GM19023 (cell line): ENCODE data around the gene PCSK2.
"Not testable (repeated sequence)": the region's sequence is repeated elsewhere in the genome, so short reads cannot be mapped to it uniquely, and the experiment has no call there.

ENCODE experiments used
- ATAC-seq: cut with Tn5 transposase; IDR thresholded peaks from one replicate; pipeline ENCODE4 v1.9.1; 2021; ENCODE audit warnings: mild to moderate bottlenecking, moderate library complexity; ENCODE audit not compliant: unreplicated experiment

Gene PCSK2, protein sequence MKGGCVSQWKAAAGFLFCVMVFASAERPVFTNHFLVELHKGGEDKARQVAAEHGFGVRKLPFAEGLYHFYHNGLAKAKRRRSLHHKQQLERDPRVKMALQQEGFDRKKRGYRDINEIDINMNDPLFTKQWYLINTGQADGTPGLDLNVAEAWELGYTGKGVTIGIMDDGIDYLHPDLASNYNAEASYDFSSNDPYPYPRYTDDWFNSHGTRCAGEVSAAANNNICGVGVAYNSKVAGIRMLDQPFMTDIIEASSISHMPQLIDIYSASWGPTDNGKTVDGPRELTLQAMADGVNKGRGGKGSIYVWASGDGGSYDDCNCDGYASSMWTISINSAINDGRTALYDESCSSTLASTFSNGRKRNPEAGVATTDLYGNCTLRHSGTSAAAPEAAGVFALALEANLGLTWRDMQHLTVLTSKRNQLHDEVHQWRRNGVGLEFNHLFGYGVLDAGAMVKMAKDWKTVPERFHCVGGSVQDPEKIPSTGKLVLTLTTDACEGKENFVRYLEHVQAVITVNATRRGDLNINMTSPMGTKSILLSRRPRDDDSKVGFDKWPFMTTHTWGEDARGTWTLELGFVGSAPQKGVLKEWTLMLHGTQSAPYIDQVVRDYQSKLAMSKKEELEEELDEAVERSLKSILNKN

DNA sequence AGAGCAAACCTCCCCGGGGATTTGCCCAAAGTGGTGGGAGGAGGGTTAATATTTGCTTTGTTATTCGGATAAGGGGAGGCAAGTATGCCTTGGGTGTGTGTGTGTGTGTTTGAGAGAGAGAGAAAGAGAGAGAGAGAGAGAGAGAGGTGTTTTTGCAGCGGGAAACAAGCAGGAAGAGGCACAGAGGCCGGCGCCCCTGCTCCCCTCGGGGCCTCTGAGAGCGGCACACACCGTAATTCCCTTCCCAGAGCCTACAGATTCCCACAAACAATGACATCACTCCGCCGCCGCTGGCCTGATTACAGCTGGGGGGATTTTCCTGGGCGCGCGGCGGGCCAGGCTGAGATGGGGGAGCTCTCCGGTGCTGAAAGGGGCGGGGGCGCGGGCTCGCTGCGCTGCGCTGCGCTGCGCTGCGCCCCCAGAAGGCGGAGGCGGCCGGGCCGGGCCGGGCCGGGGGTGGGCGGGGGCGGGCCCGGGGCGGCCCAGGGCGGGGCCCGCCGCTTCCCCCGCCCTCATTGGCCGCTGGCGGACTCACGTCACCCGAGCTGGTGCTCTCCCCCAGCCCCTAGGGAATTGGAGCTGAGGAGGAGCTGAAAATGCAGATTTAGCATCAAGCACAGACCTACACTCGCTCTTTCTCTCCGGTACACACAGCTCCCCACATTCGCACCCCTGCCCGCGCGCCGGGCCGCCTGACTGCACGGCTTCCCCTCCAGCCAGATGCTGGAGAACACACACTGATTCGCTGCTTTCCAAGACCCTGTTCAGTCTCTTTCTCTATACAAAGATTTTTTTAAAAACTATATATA lies at the start of gene PCSK2:
Gene PCSK2 (plus strand): TSS at position 631 of the 809 bp plus-strand sequence. CDS start 266 bp downstream, outside the sequence.
- ATAC-seq: no peak

DNA sequence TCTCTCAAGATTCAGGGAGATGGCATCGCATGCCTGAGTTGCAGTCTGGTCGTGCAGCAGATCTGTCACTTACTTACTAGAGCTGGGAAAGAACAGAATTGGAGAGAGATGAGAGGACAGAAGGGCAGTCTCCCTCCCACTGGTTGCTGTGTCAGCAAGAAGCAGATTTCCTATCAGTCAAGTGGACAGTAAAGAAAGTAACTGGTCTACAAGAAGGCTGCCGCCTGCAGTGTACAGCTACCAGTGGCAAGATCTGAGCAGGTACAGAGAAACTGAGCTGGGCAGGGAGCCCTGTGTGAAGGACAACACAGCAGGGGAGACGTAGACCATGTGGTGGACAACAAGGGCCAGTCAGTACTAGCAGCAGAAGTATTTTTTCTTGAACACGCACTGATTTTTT lies 49.5 kb upstream of the PCSK2 start:
- ATAC-seq: no peak

DNA sequence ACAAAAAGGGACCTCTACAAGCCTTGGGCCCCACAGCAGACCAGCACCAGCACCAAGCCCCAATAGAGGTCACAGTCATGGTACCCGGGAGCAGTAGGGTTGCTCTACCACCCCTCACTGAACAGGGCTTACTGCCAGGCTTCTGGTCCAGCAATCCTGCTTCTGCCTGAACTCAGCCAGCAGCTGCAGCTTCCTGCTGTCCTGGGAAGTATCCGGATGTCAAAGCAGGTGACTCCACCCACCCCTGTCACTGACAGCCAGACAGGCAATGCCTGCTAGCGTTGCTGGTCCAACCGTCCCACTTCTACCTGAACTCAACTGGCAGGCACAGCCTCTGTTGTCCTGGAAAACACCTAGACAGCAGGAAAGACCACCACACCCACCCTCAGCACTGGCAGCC lies 47.0 kb upstream of the PCSK2 start:
- no peak for ATAC-seq

DNA sequence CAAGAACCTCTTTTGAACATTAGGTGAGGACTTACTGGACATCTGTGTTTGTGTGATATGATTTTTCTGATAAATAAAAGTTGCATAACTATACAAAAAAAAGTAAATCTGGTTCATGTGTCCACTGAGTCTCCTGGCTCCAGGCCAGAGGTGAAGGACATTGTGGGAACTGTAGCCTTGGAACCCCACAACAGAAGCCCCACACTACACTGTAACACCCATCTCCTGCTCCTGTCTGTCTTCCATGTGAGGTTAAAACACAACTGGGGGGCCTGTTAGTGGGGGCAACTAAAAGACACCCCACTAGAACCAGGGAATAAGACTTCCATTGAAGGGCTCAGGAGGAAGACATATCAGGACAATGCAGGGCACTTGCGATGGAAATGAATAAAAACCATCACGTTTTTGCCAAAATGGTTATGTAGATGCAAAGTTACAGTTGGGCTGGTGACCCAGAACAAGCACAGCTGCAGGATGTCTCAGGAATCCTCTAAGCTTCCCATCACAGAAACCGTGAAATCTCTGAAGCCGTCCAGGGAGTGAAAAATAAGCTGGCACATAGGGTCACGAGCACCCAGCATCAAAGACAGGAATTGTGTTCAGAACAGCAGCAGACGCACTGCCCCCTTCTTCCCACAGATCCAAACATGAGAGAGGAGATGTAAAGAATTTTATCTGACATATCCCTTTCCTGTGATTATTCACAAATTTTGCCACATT lies 36.7 kb upstream of the PCSK2 start:
- no peak for ATAC-seq

DNA sequence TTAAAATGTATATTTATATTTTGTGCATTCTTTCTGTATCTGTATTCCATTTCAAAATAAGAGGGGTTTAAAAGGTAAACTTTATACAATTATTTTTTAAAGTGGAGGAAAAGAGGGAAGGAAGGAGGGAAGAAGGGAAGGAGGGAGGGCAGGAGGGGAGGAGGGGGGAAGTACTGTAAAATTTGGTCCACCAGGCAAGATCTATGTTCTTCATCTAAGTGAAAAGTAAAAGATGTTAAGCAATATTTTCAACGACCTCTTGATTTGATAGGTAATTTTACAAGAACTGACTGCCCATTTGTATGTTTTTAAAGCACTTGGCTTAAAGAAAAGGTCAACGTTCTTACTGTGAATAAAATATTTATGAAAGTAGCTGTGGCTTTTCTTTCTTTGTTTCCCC lies 29.8 kb upstream of the PCSK2 start:
- ATAC-seq: no peak

DNA sequence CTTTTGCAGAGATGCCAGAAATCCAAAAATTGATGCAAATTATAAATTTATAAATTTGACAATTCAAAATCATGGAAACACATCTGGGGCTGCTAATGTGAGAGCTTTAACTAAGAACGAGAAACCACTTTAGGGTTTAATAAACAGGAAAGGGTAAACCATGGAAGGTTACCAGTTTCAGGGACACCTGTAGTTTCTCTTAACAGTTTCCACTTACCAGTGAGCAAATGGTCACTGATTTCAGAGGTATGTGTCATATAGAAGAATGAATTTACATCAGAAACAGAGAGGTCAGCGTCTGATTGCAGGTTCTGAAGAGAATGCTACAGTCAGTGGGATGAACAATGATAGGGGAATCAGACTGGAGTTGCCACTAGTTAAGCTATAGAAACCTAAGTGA lies 24.8 kb upstream of the PCSK2 start:
- ATAC-seq: no peak

DNA sequence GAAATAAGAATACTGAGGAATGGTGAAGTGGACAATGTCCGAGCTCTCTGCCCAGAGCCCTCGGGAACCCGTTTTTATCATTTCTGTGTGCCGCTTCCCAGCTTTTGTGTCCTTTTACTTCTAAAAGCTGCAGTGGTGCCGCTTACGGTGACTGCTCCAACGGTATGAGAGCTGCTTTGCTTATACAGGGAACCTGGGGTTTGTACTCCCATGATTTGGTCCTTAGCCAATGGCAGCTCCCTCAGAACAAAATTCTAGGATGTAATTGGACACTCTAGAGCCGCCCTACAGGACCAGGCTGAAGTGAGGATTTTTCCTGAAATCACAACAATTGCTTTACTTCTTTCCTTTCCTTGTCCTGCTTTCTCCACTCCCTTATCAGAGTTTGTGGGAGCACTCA lies 24.2 kb upstream of the PCSK2 start:
- no peak for ATAC-seq

DNA sequence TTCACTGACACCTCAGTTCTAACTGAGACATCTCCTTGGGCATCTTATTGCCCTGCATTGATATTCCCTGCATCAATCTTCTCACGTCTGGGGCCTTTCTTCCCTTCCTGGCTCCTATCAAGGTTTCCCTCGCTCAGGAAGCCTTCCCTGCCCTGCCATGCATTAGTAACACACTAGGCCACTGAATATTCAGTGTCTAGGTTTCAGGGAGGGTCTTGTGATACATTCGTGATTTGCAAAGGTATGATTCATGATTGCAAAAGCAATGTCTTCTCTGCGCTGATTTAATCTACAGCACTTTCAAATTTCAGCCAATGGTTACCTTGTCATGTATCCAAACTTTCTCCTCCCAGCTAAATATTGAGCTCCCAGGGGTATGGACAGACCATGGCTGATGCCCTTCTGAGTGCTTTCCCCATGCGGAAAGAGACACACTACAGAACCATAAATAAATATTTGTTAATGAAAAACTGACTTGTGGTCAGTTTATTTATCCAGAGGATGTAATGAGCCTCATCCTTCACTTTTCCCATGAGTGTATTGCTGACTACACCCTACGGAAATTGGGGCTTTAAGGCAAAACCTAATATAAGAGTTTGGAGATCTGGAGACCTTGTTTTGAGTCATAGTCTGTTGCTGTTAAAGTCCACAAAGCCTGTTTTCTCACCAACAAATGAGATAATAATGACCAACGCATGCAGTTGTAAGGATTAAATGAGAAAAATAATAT lies 21.6 kb upstream of the PCSK2 start:
- no peak for ATAC-seq

DNA sequence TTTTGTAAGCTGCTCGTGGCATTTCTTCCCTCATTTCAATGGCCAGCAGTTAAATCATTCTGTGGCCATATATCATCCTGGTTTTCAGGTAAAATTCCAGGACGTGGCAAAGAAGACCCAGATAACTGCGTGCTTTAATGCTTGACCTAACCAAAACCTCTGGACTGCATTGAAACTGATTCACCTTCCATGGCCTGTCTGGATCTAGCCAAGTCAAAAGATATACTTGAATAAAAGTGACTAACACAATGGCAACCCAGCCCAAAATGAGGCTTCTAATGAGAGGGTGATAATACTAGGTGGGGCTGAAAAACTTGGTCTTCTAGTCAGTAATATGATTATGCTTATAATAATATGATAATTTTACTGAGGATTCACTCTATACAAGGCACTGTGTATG lies 16.5 kb upstream of the PCSK2 start:
- no peak for ATAC-seq

DNA sequence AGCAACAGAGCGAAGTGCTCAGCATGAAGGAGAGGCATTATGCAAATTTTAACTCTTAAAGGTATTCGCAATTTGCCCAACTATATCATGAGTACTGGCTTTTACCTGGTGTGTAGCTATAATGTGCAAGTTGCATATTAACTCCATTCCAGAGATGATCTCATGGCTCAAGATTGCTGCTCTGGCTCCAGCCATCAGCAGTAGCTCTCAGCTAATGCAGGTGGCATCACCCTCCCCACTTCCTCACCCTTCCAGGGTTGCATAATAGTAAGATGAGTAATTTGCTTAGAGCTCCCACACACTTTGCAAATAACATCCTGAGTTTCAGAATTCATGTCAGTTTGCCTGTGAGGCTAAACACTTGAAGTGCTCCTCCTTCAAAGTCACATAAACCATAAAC lies 15.9 kb upstream of the PCSK2 start:
- ATAC-seq: no peak

DNA sequence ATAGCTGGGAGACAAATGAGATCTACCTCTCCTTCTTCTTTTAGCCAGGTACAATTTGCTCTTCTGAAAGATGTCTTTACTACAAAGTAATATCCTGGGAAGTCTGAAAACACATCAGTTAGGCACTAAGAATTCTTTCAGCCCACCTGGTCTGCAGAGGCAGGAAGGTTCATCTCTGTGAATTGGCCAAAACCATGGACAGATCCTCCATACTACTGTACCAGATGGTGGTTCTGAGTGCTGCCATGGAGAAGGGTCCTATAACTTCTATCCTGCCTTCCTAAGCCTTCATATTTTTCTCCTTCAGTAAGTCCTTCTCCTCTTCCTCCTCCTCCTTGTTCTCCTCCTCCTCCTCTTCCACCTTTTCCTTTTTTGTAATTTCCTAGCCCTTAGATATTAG lies 11.7 kb upstream of the PCSK2 start:
- ATAC-seq: no peak

DNA sequence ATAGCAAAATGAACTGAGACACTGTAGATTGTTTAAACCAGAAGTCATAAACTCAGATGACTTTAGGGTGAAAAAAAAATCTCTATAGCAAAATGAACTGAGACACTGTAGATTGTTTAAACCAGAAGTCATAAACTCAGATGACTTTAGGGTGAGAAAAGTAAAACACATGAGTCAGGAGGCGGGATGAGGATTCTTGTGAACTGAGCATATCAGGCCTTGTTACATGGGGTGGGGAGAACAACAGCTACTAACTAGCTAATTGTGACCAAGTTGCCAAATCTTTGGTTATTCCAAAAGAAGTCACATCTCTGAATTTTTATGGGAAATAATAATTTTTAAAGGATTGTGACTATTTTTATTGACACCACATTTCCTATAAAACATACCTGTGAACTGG lies 7.0 kb upstream of the PCSK2 start:
- ATAC-seq: not testable (repeated sequence)

DNA sequence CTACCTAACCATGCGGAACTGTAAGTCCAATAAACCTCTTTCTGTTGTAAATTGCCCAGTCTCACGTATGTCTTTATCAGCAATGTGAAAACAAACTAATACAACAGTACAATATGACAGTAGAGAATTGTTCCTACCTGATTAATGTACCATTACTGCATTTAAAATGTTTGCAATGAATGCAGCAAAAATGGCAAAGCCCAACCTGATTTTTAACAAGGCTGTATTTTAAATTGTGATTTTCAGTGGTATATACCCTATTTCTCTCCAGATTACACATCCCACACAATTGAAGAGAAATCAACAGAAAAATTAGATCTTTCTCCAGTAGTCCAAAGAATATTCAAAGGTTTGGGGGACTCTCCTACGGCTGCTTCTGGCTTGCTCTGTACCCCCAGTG lies 3.3 kb upstream of the PCSK2 start:
- ATAC-seq: no peak

DNA sequence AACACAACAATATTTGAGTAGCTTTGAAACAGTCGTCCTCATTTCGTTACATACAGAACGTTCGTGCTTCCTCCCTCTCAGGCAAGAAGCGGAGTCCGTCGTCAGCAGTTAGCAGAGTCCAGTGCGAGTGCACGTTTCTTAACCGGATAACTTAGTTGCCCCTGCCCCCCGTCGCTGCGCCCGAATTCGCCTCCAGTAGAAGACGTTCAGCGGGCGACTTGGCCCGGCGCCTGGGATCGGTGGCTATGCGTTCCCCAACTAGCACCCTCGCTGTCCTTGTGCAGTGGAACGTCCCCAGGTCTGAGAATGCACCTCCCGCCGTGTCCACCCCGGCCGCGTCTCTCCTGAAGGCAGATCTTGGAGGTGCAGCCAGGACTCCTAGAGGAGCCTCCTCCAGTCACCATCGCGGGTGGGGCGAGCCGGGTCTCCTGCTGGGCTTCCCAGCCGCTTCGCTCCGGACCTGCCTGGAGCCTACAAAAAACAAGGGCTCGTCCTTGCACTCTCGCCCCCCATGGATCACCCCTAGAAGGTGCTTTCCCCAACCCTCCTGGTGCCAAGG lies 910 bp upstream of the PCSK2 start:
- no peak for ATAC-seq

DNA sequence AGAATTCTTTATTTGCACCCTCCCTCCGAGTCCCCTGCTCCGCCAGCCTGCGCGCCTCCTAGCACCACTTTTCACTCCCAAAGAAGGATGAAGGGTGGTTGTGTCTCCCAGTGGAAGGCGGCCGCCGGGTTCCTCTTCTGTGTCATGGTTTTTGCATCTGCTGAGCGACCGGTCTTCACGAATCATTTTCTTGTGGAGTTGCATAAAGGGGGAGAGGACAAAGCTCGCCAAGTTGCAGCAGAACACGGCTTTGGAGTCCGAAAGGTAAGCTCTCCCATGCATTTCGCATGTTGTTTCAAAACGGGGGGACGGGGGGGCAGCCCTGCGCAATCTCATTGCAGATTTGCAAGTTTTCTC lies 357 bp downstream of the PCSK2 start:
- ATAC-seq: no peak

DNA sequence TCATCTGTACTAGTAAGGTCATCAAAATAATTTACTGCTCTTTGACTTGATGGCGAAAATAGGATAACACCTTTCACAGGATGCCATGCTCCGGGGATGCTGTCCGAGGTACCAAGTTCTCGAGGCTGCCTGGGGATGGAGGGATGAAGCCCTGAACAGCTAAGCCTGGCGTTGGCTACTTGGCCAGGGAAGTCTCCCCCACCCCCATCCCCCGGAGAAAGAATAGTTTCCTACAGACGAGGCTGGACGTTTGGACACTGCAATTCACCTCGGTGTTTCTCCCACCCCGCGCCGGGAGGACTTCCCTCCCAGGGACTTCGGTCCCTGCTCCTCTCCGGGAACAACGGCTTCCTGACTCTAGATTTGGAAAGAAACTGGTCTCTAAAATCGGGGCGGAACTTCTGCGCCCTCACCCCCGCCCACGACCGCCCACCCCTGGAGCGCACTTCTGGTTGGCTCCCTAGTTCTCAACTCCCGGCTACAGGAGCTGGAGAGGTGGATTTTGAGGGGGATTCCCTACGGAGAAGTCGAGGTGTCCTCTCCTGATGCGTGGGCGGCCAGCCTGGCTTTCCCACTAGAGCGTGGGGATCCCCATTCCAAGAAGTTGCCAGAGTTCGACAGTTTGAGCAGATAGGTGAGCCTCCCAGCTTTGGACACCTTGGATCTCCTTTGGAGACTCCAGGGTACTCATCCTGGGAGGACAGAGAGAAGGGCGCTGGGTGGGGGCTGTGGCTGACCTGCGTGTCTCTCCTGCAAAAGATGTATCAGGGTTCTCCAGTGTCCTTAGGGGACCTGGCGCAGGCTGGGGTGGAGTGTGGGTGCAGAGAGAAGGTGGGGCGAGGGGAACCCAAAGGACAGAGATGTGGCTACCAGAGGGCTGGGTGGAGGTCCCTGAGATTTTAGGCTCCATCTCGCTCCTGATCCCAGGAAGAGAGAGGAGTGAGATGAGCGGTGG lies 1.1 kb downstream of the PCSK2 start:
- no peak for ATAC-seq

DNA sequence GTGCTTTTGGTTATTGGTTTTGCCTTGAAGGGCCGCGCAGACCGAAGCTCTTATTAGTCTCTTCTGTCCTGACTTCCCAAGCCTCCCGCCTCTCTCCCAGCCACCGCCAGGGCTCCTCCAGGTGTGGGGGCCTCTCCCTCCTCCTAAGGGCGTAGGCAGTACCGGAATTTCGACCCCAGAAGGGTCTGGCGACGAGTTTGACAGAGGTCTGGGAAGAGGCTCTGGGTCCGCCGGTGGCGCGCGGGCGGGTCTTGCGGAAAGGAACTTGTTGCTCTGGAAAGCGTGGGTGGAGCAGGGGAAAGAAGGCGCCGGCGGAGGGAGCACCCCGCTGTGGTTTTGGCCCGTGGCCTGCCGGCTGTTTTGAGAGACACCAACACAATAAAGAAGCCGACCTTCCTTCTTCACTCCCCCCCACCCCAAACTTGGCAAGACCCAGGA lies 1.8 kb downstream of the PCSK2 start:
- no peak for ATAC-seq

DNA sequence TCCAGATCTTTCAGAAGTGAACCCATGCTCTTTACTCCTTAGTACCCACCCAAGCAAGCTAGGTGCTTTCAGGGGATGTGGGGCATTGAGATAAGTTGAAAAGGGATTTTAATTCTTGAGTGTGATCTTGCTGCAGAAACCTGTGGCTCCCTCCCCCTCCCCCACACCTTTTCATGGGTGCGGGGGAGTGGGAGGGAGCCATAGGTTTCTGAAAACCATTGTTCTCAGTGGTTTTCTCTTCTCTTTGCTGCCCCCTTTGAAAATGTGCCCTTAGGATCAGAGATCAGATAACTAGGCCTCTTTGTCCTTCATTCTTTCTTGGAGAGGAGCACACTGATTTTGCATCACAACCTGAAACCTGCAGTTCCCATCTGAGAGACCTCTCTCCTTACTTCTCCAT lies 2.4 kb downstream of the PCSK2 start:
- ATAC-seq: no peak

DNA sequence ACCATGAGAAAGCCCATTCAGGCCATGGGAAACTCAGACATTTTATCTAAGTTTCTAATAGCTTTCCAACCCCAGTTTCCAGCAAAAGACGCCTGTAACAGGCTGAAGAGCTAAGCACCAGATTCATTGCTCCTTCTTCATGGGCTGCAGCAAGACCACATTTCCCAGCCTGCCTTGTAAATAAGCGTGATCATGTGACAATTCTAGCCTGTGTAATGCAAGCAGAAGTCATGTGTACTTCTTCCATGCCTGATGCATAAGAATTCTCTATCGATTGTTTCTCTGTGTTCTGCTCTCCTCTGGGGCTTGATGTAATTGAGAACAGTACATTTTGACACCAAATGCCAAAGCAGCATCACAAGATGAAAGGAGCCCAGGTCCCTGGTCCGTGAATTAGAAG lies 6.8 kb downstream of the PCSK2 start:
- no peak for ATAC-seq
